GM19467 (cell line): ENCODE data around the gene LZTS2.
A peak's percentile ranks its signal among the peaks of the same experiment; 100 is the strongest.

Source experiments
- ATAC-seq: cut with Tn5 transposase; IDR thresholded peaks from one replicate; pipeline ENCODE4 v1.9.1; 2021; ENCODE audit warnings: mild to moderate bottlenecking, moderate library complexity; ENCODE audit not compliant: unreplicated experiment

Gene LZTS2

DNA sequence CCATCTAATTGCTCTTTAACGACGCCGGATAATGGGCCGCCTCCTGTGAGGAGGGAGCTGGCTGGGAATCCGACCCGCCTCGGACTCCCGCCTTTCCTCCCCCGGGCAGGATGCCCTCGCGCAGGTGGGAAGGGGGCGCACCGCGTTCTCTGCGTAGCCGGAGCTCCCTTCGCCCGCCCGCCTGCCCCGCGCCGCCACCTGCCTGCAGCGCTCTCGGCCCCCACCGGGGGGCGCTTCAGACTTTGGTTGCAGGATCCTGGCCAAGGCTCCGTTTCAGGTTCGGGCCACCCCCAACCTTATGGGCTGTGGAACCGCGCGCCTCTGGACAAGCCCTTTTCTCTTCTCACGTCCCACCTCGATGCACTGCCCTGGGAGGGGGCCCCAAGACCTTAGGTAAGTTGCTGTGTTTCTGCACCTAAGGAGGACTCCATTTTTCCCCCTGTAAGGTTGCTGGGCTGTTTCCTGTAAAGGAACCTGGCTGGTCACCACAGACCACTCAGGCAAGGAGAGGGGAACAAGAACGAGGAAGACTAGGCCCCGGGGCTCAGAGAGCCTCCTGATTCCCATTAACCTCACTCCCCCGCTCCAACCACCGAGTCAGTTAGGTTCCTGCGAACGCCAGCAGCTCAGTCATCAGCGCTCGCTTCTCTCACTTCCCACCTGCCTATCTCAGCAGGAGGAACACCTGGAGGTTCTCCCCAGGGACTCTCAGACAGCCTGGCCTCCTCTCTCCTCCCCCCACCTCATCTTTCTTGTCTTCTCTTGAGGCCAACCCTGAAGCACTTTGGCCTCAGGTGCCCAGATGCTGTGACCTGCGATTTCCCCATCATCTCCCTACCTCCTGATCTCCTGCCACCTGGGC lies 50.8 kb downstream of the LZTS2 start:
- peak; percentile 61 for ATAC-seq

DNA sequence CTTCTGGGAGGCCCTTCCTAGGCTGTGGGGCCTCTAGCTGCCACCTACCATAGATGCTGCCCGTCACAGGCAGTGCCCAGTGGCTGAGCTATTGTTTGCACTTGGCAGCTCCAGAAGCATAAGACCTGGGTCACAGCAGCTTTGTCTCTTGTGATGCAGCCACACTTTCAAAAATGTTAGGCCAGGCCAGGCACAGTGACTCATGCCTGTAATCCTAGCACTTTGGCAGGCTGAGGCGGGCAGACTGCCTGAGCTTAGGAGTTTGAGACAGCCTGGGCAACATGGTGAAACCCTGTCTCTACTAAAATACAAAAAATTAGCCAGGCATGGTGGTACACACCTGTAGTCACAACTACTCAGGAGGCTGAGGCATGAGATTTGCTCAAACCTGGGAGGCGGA lies 52.7 kb downstream of the LZTS2 start:
- ATAC-seq: no peak

DNA sequence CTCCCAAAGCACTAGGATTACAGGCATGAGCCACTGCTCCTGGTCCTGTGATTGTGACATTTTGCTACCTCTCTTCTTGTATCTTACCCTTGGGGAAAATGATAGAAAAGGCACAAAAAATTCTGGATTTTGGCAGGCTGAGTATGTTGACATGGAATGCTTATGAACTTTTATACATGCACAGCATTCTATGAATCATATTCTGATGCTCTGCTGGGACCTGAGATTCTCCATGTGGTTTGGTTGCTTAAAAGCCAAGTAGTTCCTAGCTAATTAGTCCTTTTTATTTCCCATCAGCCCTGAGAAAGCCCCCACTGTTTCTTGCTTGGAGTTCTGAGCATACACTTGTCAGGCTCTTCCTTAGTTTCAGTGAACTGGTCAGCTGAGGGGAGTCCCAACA lies 53.9 kb downstream of the LZTS2 start:
- ATAC-seq: no peak

DNA sequence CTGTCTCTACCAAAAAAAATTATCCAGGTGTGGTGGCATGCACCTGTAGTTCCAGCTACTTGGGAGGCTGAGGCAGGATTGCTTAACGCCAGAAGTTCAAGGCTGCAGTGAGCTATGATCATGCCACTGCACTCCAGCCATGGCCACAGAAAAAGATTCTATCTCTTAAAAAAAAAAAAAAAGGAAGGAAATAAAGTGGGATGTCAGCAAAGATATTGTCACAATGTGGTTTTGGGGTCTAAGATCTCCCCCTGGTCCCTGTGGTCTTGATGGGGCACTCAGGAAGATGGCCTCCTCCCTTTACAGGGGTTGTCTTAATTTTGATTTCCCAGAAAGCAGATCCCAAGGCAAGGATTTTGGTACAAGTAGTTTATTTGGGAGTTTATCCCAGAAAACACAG lies 54.7 kb downstream of the LZTS2 start:
- no peak for ATAC-seq

DNA sequence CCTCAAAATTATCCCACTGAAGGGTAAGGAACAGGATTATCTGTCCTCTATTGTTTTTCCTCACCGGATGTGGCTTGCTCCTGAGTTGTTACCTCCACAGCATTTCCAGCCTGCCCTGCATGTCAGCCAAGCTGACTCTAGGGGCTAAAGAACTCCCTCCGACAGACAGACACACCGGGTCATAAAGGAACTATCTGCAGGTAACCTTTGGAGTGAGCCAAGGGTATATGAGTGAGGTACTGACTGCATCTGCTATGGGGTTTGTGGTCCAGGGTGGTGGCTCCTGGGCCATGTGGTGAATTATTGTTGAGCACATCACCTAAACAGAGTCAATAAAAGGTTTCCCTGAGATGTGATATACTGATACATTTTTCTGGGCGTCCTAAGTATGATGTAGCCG lies 55.3 kb downstream of the LZTS2 start:
- ATAC-seq: no peak

DNA sequence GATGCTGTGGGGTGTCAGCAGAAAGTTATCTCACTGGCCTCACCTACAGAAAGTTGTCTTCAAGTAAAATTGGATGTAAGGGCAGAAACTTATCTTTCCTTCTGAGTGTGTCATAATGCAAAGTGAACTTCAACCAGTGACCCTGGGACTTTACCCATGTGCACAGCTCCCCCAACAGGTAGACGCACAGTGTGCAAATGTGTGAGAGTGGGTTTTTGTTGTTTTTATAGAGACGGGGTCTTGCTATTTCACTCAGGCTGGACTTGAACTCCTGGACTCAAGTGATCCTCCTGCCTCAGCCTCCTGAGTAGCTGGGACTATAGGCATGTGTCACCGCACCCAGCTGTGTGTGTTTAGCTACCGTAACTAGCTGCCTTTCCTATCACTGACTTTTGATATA lies 55.8 kb downstream of the LZTS2 start:
- ATAC-seq: no peak

DNA sequence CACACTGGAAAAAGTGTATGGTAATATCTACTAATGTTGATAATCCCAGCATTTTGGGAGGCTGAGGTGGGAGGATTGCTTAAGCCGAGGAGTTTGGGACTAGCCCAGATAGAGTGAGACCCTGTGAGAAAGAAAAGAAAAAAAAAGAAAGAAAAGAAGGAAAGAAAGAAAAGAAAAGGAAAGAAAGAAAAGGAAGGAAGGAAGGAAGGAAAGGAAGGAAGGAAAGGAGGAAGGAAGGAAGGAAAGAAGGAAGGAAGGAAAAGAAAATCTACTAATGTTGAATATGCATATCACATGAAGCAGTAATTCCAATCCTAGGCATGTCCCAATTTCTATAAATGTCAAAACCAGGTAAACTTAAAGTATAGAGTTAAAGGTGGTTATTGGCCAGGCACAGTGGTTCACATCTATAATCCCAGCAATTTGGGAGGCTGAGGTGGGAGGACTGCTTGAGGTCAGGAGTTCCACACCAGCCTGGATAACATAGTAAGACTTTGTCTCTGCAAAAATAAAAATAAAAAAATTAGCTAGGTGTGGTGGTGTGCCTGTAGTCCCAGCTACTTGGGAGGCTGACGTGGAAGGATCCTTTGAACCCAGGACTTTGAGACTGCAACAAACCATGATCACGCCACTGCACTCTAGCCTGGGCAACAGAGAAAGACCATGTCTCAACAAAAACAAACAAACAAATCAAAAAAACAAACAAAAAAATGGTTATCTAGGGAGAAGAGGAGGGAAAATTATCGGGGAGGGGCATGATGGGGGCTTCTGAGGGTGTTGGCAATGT lies 57.0 kb downstream of the LZTS2 start:
- no peak for ATAC-seq
